Measurements from ENCODE around the gene FLVCR2. TPM values are rescaled to one million over a fixed set of nuclear protein-coding genes. Genes with fewer than 3 reads are reported as not detected.

Gene FLVCR2
- polyA plus RNA-seq, 1 experiment = 3.4 TPM

DNA sequence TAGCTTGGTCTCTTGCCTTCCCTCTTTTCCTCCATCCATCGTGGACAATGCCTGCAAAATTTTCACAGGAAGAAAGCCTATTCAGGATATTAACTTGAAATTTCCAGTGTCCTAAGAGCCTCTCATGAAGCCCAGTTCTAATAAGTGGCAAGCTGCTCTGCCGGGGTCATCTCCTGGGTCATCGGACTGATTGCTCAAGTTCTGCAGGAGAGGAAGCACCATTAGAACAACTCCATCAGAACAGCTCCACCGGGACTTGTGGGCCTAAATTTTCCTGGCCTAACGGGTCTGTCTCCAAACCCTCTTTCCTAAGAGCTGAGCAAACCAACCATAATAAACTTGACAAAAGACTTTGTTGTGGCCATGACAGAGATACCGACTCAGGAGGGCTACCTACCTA is 68.3 kb downstream of the FLVCR2 start:
- Histone ChIP-seq H3K9me3 (ENCODE audit: control insufficient read depth, insufficient read depth, low read length) (no peaks in the 10 kb centered on the region), H3K4me3 (ENCODE audit: low read depth, low read length) (no peak overlapping the region), H3K27ac (ENCODE audit: low read depth, low read length) (peak overlapping the region; percentile 76), H3K27me3 (ENCODE audit: control insufficient read depth, insufficient read depth, low read length) (no peaks in the 10 kb centered on the region)
- ChIA-PET CTCF (interaction anchor here (0.9 to 3.0 kb wide), 2 partner anchors 10 to 69 kb away, joined by 4 to 13 read pairs; no protein-coding TSS in a partner anchor), POLR2A (no interaction called here)
- DNase-seq (ENCODE audit: low read depth, low spot score) = no peak
- TF ChIP-seq CTCF (IDR thresholded peaks at IDR 0.05; ENCODE audit: low read depth, low read length) = no peak

DNA sequence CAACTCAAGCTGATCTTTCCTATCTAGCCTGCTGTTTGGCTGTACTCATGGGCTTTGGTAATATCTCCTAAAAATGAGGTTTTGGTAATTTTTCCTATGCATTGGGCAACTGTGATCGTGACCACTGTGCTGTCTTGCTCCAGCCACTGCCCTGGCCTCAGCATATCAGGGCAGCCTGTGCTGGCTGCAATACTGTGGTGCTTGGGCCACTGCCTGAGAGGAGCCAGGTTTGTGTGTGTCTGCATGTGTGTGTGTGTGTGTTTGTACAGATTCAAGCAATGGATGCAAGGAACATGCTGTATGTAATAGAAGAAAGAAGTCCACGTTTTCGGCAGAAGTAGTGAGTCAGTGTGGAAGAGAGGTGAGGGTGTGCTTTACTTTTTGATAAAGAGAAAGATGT is 69.2 kb downstream of the FLVCR2 start:
- no peak for DNase-seq (ENCODE audit: low read depth, low spot score)
- ChIA-PET POLR2A (no interaction called here), CTCF (interaction anchor here (0.9 to 3.0 kb wide), 2 partner anchors 9 to 70 kb away, joined by 4 to 13 read pairs; no protein-coding TSS in a partner anchor)
- H3K27ac ChIP-seq (ENCODE audit: low read depth, low read length) = no peak overlapping the region
- no peaks in the 10 kb centered on the region for H3K27me3 ChIP-seq (ENCODE audit: control insufficient read depth, insufficient read depth, low read length)
- H3K4me3 ChIP-seq (ENCODE audit: low read depth, low read length) = no peak overlapping the region
- no peaks in the 10 kb centered on the region for H3K9me3 ChIP-seq (ENCODE audit: control insufficient read depth, insufficient read depth, low read length)
- no peak for TF ChIP-seq CTCF (IDR thresholded peaks at IDR 0.05; ENCODE audit: low read depth, low read length)

GRCh38 chr14:75648066-75648838 is 69.8 kb downstream of the FLVCR2 start:
- ChIA-PET POLR2A (interaction anchor here (1.2 kb wide), 1 partner anchor 71 kb away, joined by 3 read pairs; no protein-coding TSS in a partner anchor), CTCF (interaction anchor here (0.8 to 11.2 kb wide), 2 partner anchors 71 to 87 kb away, joined by 6 to 411 read pairs; partner anchors contain the start of gene FLVCR2)
- no peak for TF ChIP-seq CTCF (IDR thresholded peaks at IDR 0.05; ENCODE audit: low read depth, low read length)
- Histone ChIP-seq H3K27ac (ENCODE audit: low read depth, low read length) (peak overlapping the region; percentile 84), H3K27me3 (ENCODE audit: control insufficient read depth, insufficient read depth, low read length) (no peaks in the 10 kb centered on the region), H3K4me3 (ENCODE audit: low read depth, low read length) (no peak overlapping the region), H3K9me3 (ENCODE audit: control insufficient read depth, insufficient read depth, low read length) (no peaks in the 10 kb centered on the region)
- DNase-seq (ENCODE audit: low read depth, low spot score) = peak; percentile 94

DNA sequence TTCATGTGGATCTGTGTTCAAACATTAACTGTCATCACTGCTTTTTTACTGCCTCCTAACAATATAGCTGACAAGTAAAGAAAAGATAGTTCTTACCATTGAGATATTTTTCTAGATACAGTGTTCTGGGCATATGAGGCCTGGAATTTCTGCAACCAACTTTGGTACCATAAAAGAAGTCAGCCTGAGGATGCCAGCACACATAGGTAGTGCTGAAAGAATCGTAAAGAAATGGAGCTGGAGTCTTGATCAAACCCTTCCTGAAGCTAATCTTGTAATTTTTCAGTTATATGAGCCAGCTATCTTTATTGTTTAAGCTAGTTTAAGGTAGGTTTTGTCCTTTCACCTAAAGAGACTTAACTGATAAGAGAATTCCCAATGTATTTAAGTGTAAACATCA is 70.9 kb downstream of the FLVCR2 start:
- DNase-seq (ENCODE audit: low read depth, low spot score) = no peak
- no peaks in the 10 kb centered on the region for H3K27me3 ChIP-seq (ENCODE audit: control insufficient read depth, insufficient read depth, low read length)
- H3K4me3 ChIP-seq (ENCODE audit: low read depth, low read length) = no peak overlapping the region
- peak overlapping the region; percentile 84 for H3K27ac ChIP-seq (ENCODE audit: low read depth, low read length)
- no peaks in the 10 kb centered on the region for H3K9me3 ChIP-seq (ENCODE audit: control insufficient read depth, insufficient read depth, low read length)
- no peak for TF ChIP-seq CTCF (IDR thresholded peaks at IDR 0.05; ENCODE audit: low read depth, low read length)
- ChIA-PET POLR2A (no interaction called here), CTCF (interaction anchor here (0.7 to 11.2 kb wide), 5 partner anchors 11 to 738 kb away, joined by 3 to 411 read pairs (median 3); partner anchors contain the start of genes ERG28, FLVCR2 and TTLL5)

GRCh38 chr14:75649773-75650172 is 71.4 kb downstream of the FLVCR2 start:
- CTCF ChIA-PET = interaction anchor here (0.8 to 11.2 kb wide), 3 partner anchors 11 to 738 kb away, joined by 3 to 411 read pairs (median 3); partner anchors contain the start of genes ERG28, FLVCR2 and TTLL5
- no peak overlapping the region for H3K27ac ChIP-seq (ENCODE audit: low read depth, low read length)
- POLR2A ChIA-PET = no interaction called here

More at GRCh38 chr14:75649773-75650172, 71.4 kb downstream of the FLVCR2 start:
- Histone ChIP-seq H3K27me3 (ENCODE audit: control insufficient read depth, insufficient read depth, low read length) (no peaks in the 10 kb centered on the region), H3K4me3 (ENCODE audit: low read depth, low read length) (no peak overlapping the region), H3K9me3 (ENCODE audit: control insufficient read depth, insufficient read depth, low read length) (no peaks in the 10 kb centered on the region)
- no peak for TF ChIP-seq CTCF (IDR thresholded peaks at IDR 0.05; ENCODE audit: low read depth, low read length)
- DNase-seq (ENCODE audit: low read depth, low spot score) = no peak
